ENCODE data around the gene PPP1R13B. TPM values are rescaled to one million over a fixed set of nuclear protein-coding genes. Genes with fewer than 3 reads are reported as not detected.

PPP1R13B gene
- total RNA-seq, 1 experiment from 2014 or later, result 17.8 TPM

DNA sequence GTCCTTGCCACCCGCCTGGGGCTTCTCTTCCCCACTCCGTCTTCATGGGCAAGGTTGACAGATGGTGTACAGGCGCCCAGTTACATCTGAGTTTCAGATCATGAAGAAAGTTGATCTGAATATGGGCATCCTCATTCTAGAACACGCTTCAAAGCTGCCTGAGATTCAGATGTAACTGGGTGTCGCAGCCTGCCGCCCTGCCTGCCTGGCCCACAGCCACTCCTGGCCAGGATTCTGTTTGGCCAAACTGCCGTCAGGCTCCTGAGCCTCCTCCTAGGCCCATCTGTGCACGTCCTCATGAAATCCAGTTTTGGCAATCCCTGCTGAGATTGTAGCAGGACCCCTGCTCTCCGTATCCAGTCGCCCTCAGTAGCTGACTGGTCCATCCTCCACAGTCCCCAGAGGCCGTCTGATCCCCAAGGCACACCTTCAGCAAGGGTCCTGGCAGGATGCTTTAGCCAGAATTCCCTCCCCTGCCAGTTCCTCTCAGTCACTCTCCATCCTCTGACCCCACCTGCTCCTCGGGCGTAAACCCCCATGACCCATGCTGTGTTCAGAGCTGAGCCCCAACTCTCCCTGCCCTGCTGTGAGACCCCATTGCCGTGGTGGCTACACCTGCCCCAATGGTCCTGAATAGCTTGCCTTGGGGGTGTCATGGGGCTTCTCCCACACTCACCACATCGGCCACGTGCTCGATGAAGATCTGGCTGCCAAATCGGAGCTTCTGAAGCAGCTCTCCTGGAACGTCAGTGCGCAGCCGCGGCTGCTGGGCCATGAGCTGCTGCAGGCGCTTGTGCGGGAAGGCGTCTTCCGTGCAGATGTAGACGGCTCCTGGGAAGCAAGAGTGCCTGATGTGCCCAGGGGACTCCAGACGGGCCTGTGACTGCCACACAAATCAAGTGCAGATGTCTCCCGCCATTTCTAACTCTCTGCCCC lies 144.6 kb downstream of the PPP1R13B start:
- RAD21 ChIA-PET (ENCODE audit: low non-redundant PET in 1 of 2, low total read pairs in 2 of 2, uncharacterized antibody in 2 of 2, unreplicated experiment in 2 of 2), result no interaction called here
- H3K79me2 ChIP-seq (ENCODE audit: insufficient read depth, low read length), result no peaks in the 10 kb centered on the region; the same call in 1 of the 2 replicates
- H3K9me2 ChIP-seq (ENCODE audit: insufficient read depth), result no peaks in the 10 kb centered on the region
- no peak overlapping the region for H3K27ac ChIP-seq (ENCODE audit: low read depth, low read length)
- DNase-seq (ENCODE audit: low read depth, low spot score), result no peak
- H3K27me3 ChIP-seq (ENCODE audit: insufficient read depth, low read length), result no peaks in the 10 kb centered on the region
- H4K20me1 ChIP-seq (ENCODE audit: insufficient read depth), result no peaks in the 10 kb centered on the region
- ATAC-seq, result no peak
- CTCF ChIA-PET, result no interaction called here
- H3K9ac ChIP-seq (ENCODE audit: low read length), result no peak overlapping the region
- no peaks in the 10 kb centered on the region for H3K4me1 ChIP-seq (ENCODE audit: control insufficient read depth in 1 of 2, insufficient read depth in 2 of 2, low read length in 2 of 2)
- POLR2A ChIA-PET, result no interaction called here
- H3K9me3 ChIP-seq (ENCODE audit: control insufficient read depth in 1 of 2, insufficient read depth in 1 of 2, low read depth in 1 of 2, low read length in 2 of 2), result no peaks in the 10 kb centered on the region
- no peak overlapping the region for H3K4me3 ChIP-seq (replicated peaks in 1 of 2; ENCODE audit: low read depth in 1 of 2, low read length in 2 of 2)
- H3K36me3 ChIP-seq (ENCODE audit: control insufficient read depth in 1 of 2, insufficient read depth in 2 of 2, low read length in 2 of 2), result peaks cover 3 to 33% of the 10 kb centered on the region in 2 experiments; a peak in 3 of 4 replicates
- H3K4me2 ChIP-seq (ENCODE audit: low read length), result no peak overlapping the region
- BruUV-seq (replicated peaks), result no TSS peak
- intact Hi-C loops (cut with micrococcal nuclease), result no loop called here
- no peak for TF ChIP-seq POLR2AphosphoS5 (IDR thresholded peaks at IDR 0.05; ENCODE audit: low read depth, low read length)
- TF ChIP-seq, protein P1, sequence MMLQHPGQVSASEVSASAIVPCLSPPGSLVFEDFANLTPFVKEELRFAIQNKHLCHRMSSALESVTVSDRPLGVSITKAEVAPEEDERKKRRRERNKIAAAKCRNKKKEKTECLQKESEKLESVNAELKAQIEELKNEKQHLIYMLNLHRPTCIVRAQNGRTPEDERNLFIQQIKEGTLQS (IDR thresholded peaks at IDR 0.05), result no peak
- no peak for TF ChIP-seq ZFX (IDR thresholded peaks at IDR 0.05)
- TF ChIP-seq YY1 (IDR thresholded peaks at IDR 0.05; ENCODE audit: extremely low read depth, insufficient replicate concordance, low read depth, low read length), result no peak
- TF ChIP-seq CBX3 (IDR thresholded peaks at IDR 0.05; ENCODE audit: low read depth), result no peak
- TF ChIP-seq TCF7L2 (IDR thresholded peaks at IDR 0.05; ENCODE audit: borderline replicate concordance, extremely low read depth, insufficient read depth, insufficient read length), result no peak
- no peak overlapping the region for H2AFZ ChIP-seq (ENCODE audit: low read depth, low read length, poor library complexity, severe bottlenecking)

- Histone ChIP-seq H3K4me1 (ENCODE audit: control insufficient read depth in 1 of 2, insufficient read depth in 2 of 2, low read length in 2 of 2) (no peaks in the 10 kb centered on the region), H3K9ac (ENCODE audit: low read length) (no peak overlapping the region), H3K36me3 (ENCODE audit: control insufficient read depth in 1 of 2, insufficient read depth in 2 of 2, low read length in 2 of 2) (peaks cover 5 to 27% of the 10 kb centered on the region in 2 experiments; a peak in 3 of 4 replicates), H3K4me2 (ENCODE audit: low read length) (no peak overlapping the region), H3K9me2 (ENCODE audit: insufficient read depth) (no peaks in the 10 kb centered on the region), H3K27me3 (ENCODE audit: insufficient read depth, low read length) (no peaks in the 10 kb centered on the region), H3K27ac (ENCODE audit: low read depth, low read length) (no peak overlapping the region), H2AFZ (ENCODE audit: low read depth, low read length, poor library complexity, severe bottlenecking) (no peak overlapping the region), H3K4me3 (replicated peaks in 1 of 2; ENCODE audit: low read depth in 1 of 2, low read length in 2 of 2) (no peak overlapping the region), H4K20me1 (ENCODE audit: insufficient read depth) (no peaks in the 10 kb centered on the region), H3K9me3 (ENCODE audit: control insufficient read depth in 1 of 2, insufficient read depth in 1 of 2, low read depth in 1 of 2, low read length in 2 of 2) (no peaks in the 10 kb centered on the region), H3K79me2 (ENCODE audit: insufficient read depth, low read length) (no peaks in the 10 kb centered on the region; the same call in 1 of the 2 replicates)
- CTCF ChIA-PET, result no interaction called here
- POLR2A ChIA-PET, result no interaction called here
- intact Hi-C loops (cut with micrococcal nuclease), result no loop called here
- RAD21 ChIA-PET (ENCODE audit: low non-redundant PET in 1 of 2, low total read pairs in 2 of 2, uncharacterized antibody in 2 of 2, unreplicated experiment in 2 of 2), result no interaction called here
- TF ChIP-seq ELF1 (IDR thresholded peaks at IDR 0.05; ENCODE audit: borderline replicate concordance, low read depth) (no peak), POLR2AphosphoS5 (IDR thresholded peaks at IDR 0.05; ENCODE audit: low read depth, low read length) (0 out of 2 replicates have a peak, but pooled peaks have one; percentile 18), SRF (IDR thresholded peaks at IDR 0.05; ENCODE audit: low read depth) (no peak)
- TF ChIP-seq, protein P2, sequence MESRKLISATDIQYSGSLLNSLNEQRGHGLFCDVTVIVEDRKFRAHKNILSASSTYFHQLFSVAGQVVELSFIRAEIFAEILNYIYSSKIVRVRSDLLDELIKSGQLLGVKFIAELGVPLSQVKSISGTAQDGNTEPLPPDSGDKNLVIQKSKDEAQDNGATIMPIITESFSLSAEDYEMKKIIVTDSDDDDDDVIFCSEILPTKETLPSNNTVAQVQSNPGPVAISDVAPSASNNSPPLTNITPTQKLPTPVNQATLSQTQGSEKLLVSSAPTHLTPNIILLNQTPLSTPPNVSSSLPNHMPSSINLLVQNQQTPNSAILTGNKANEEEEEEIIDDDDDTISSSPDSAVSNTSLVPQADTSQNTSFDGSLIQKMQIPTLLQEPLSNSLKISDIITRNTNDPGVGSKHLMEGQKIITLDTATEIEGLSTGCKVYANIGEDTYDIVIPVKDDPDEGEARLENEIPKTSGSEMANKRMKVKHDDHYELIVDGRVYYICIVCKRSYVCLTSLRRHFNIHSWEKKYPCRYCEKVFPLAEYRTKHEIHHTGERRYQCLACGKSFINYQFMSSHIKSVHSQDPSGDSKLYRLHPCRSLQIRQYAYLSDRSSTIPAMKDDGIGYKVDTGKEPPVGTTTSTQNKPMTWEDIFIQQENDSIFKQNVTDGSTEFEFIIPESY (IDR thresholded peaks at IDR 0.05; ENCODE audit: extremely low read depth, insufficient replicate concordance, low read length), result no peak
- ATAC-seq (no peak), DNase-seq (ENCODE audit: low read depth, low spot score) (no peak)
- BruUV-seq (replicated peaks), result no TSS peak
Observed at GRCh38 chr14:103702095-103702494, 145.3 kb downstream of the PPP1R13B start.
